NOMO-1 treated with DMSO at 0.1 percent for 48 hours (cell line): ENCODE results near the gene UGT1A7.
"Not testable (repeated sequence)": the region's sequence is repeated elsewhere in the genome, so short reads cannot be mapped to it uniquely, and the experiment has no call there.

Experiments used
- DNase-seq: peaks from one replicate; lab custom pipeline; 2025; ENCODE audit not compliant: unreplicated experiment; lab: John Stamatoyannopoulos, UW

Gene UGT1A7

GRCh38 chr2:233680361-233681045 lies 1.2 kb upstream of the UGT1A7 start:
- DNase-seq = no peak

- no peak for DNase-seq
Measured at GRCh38 chr2:233684640-233685039, 2.9 kb downstream of the UGT1A7 start.

GRCh38 chr2:233686928-233687327 lies 5.2 kb downstream of the UGT1A7 start:
- peak; percentile 31 for DNase-seq

DNA sequence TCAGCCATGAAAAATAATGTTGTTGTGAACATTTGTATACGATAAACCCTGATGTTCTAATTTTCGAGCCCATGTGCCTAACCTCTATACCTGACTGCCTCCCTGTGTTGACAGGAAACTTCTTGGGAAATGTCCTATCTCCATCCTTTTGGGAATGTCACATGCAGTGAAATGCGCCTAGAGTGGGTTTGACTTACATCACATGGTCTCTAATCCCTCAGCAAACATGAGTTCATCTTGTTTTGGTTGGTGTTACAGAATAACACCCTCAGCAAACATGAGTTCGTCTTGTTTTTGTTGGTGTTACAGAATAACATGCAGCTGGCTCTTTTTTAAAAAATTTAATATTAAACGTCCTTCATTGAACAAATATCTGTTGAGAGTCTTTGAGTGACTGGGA lies 6.6 kb downstream of the UGT1A7 start:
- DNase-seq = no peak

GRCh38 chr2:233689031-233689430 lies 7.3 kb downstream of the UGT1A7 start:
- DNase-seq = no peak

DNA sequence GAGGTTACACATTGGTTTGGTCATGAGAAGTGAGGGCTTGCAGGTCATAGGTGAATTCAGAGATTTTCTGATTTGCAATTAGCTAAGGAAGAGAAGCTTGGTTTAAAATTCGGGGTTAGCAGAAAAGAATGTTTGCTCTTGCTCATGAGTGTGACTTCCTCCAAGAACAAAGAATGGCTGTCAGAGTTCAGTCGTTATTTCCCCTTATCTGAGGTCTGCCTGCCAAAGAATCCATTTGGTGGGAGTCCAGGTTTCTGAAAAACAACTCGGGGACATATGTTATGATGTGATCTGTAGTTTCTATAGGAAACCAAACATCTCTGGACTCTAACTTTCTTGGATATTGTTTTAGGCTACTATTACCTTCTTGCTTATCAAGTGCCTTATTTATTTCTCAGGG lies 7.8 kb downstream of the UGT1A7 start:
- no peak for DNase-seq

DNA sequence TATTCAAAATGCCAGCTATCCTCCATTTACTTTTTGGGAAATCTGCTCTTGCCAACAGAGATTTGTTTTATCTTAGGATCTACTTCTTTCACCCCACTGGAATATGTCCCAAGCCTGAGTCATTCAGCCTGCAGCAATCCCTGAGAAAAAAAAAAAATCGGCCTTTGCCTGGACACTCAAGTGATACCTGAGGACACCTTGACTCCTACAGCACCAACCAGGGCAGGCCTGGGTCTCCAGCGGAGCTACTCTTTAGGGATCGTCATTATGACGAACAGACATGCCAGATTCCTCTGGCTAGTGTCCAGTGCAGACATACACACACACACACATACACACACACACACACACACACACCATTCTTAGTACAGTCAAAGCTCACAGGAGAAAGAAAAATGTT lies 8.7 kb downstream of the UGT1A7 start:
- no peak for DNase-seq

GRCh38 chr2:233691443-233692433 lies 10.0 kb downstream of the UGT1A7 start:
- no peak for DNase-seq

DNA sequence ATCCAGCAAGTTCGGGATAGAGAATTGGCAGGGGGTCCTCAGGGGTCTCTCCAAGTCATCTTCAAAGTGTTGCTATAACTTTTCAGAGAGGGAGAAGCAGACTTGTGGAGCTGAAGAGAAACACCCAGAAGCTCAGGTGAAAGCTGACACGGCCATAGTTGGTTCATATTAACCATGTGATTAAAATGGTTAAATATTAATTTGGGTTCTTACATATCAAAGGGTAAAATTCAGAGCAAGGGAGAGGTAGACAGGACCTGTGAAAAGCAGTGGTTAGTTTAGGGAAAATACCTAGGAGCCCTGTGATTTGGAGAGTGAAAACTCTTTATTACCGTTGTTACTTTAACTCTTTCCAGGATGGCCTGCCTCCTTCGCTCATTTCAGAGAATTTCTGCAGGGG lies 10.9 kb downstream of the UGT1A7 start, which contains the start of gene UGT1A6:
Gene UGT1A6 (plus strand): TSS at position 243 of the 400 bp plus-strand sequence. CDS start 115 bp downstream, at position 358.
- no peak for DNase-seq

- DNase-seq = no peak
Measured at GRCh38 chr2:233693963-233694362, 12.3 kb downstream of the UGT1A7 start.

- no peak for DNase-seq
Measured at GRCh38 chr2:233698740-233699139, 17.0 kb downstream of the UGT1A7 start.

- DNase-seq = no peak
Measured at GRCh38 chr2:233699424-233700027, 17.8 kb downstream of the UGT1A7 start.

DNA sequence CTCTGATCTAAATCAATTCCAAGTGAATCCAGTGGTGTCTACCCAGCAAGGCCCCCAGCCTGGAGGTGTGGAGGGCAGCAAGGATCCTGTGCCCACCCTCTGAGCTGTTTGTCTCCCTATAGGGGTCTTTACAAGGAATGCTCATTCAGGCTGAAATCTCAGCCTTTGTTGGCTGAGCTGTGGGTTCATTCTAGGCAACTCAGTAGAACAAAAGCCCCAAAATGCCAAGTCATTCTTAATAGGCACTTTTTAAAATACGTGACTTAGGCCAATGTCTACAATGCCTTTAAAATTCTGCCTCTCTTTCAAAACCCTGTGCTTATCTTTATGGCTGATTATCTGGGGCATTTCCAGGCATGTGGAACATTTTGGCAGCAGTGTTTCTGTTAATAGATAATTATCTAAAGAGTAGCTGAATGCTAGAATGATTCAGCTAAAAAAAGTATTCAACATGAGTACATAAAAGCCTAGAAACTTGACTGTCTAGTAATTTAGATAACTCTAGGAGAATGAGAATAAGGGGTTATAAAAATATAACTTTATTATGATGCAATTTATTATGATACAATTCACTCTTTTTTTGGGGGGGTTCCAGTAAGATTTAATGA lies 18.4 kb downstream of the UGT1A7 start:
- DNase-seq = no peak

GRCh38 chr2:233700842-233701241 lies 19.1 kb downstream of the UGT1A7 start:
- not testable (repeated sequence) for DNase-seq

- DNase-seq = no peak
Measured at GRCh38 chr2:233702238-233702637, 20.5 kb downstream of the UGT1A7 start.

DNA sequence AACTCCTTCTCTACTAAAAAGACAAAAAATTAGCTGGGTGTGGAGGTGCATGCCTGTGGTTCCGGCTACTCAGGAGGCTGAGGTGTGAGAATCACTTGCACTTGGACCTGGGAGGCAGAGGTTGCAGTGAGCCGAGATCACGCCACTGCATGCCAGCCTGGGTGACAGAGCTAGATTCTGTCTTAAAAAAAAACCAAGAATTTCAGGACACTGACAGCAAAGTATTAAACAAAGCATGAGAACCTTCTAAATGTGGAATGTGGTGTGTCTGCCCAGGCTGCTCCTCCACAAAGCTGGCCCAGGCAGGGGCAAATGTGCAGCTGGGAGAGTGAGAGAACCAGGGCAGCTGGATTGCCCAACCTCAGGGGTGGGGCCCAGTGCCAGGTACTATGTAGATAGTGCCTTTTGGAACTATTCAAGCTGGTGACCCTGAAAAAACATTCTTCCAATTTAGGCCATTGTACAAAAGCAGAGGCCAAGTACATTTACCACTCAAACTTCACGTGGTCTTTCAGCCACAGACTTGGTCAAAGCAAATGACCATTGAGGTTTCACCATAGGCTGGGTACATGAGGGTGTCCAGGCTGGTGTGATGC lies 24.3 kb downstream of the UGT1A7 start:
- no peak for DNase-seq

- DNase-seq = no peak
Measured at GRCh38 chr2:233706720-233707119, 25.0 kb downstream of the UGT1A7 start.

DNA sequence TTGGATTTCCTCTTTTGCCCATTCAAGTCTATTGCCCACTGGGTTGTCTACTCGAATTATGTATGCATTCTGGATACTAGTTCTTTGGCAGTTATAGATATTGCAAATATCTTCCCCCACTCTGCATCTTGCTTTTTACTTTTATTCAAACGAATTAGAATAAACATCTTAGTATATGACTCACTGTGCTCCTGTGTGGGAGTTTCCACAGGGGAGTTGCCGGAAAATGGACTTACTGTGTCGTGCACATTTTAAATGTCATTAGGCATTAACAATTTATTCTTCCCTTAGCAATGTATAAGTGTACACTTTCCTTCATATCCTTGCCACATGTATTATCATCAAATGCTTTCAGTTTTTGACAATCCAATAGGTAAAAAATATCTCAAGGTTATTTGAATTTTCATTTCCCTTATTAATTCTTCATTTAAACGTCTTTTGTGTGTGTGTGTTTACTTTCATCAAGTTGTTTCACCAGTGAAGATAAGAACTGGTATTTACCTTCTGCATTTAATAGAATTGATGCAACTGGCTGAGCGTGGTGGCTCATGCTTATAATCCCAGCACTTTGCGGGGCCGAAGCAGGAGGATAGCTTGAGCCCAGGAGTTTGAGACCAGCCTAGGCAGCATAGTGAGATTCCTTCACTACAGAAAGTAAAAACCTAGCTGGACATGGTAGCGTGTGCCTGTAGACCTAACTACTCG lies 26.4 kb downstream of the UGT1A7 start:
- no peak for DNase-seq

DNA sequence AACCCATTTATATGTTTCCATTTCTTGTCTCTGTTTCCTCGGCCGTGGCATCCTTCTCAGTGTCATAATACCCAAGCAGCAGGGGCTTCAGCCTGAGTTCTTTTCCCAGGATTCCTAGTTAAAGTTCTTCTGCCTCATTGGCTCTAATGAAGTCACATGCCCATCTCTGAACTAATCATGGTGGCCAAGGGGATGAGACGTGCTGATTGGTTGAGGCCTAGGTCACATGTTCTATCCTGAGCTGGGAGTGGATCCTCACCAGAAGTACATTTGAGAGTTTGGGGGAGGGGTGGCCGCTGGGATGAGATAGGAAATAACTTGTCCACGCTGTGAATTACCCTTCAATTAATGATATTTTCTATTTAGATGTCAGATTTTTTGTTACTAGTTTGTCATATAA lies 27.2 kb downstream of the UGT1A7 start:
- DNase-seq = no peak

DNA sequence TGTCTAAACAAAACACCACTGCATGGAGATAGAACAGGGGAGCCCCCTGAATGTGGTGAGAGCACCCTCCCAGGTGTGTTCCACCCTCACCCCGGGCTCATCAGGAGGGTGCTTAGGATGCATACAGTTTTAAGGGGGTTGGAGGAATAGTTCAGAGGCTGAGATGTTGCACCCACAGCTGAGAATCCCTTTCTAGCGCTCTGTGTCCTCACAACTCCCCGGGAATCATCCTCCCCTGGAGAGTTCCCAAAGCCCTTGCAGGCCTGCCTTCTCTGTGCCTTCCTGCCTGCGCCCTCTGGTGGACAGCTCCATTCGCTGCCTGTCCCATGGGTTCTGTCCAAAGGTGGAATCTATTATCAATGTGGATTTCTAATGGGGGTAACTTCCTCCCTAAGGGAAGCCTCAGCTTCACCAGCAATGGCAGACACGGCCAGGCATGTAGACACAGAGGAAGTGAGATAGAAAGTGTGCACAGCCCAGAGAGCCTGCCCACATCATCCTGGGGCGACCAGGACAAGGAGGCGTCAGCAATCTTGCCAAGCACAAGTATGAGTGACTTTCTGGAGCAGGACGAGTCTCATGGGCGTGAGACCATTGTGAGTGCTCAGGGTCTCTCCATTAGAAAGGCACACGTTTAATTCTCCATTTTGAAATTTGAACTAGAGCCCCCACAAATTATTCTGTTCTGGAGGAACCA lies 29.8 kb downstream of the UGT1A7 start:
- DNase-seq = peak; percentile 30
